ENCODE measurements around the gene AFMID.

DNA sequence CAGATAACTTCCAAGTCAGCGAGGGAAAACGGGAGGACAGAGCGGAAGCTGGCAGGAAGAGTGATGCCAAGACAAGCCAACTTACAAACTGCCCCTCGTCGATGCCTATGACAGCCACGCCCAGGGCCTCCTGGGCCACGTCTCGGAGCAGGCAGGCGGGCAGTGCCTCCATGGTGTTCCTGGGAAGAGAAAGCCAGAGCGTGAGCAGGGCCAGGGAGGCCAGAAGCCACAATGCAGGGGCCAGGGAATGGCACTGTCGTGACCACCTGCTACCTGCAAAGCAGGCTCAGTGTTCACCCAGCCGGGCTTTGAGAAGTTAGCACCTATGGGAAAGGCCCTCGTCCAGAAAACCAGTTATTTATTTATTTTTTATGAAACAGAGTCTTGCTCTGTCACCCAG, 4.7 kb upstream of the AFMID start:
- TF ChIP-seq, protein P1, sequence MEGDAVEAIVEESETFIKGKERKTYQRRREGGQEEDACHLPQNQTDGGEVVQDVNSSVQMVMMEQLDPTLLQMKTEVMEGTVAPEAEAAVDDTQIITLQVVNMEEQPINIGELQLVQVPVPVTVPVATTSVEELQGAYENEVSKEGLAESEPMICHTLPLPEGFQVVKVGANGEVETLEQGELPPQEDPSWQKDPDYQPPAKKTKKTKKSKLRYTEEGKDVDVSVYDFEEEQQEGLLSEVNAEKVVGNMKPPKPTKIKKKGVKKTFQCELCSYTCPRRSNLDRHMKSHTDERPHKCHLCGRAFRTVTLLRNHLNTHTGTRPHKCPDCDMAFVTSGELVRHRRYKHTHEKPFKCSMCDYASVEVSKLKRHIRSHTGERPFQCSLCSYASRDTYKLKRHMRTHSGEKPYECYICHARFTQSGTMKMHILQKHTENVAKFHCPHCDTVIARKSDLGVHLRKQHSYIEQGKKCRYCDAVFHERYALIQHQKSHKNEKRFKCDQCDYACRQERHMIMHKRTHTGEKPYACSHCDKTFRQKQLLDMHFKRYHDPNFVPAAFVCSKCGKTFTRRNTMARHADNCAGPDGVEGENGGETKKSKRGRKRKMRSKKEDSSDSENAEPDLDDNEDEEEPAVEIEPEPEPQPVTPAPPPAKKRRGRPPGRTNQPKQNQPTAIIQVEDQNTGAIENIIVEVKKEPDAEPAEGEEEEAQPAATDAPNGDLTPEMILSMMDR (IDR thresholded peaks at IDR 0.05): no peak
- no peak for TF ChIP-seq POLR2A (IDR thresholded peaks at IDR 0.05)
